ENCODE data around the gene FTO. TPM values are rescaled to one million over a fixed set of nuclear protein-coding genes. Genes with fewer than 3 reads are reported as not detected.

FTO gene
- total and polyA plus RNA-seq, 2 of the 8 experiments (the other 6 are each of a cell fraction or from before 2014, with no cell fraction given) = 34.5 to 59.8 TPM

- 92% methylated on average over 4 of the region's 4 CpGs; no CpG with 5 or more reads in 1 of the 2 experiments for WGBS, 2 experiments (ENCODE audit: extremely low coverage in 1 of 2, insufficient coverage in 1 of 2, insufficient read length in 1 of 2, insufficient replicate concordance in 2 of 2, low coverage in 1 of 2, low lambda C conversion rate in 2 of 2, missing lambda C conversion rate in 1 of 2)
- Histone ChIP-seq H3K18ac (ENCODE audit: extremely low read depth, low read length) (no peak overlapping the region), H3K14ac (ENCODE audit: insufficient read length) (no peak overlapping the region), H4K20me1 (replicated peaks in 1 of 2; ENCODE audit: control insufficient read depth in 1 of 2, insufficient read depth in 2 of 2, low read length in 2 of 2) (no peaks in the 10 kb centered on the region), H2AK5ac (ENCODE audit: low read depth, low read length) (no peak overlapping the region), H3K36me3 (ENCODE audit: control insufficient read depth in 2 of 4, insufficient read depth in 4 of 4, low read length in 3 of 4) (no peaks in the 10 kb centered on the region), H3K23me2 (ENCODE audit: low read depth, low read length) (no peaks in the 10 kb centered on the region), H3K4ac (replicated peaks; ENCODE audit: insufficient read length, low read depth, low read length) (no peak overlapping the region), H2BK120ac (replicated peaks; ENCODE audit: low read depth, low read length) (no peak overlapping the region), H2AFZ (ENCODE audit: low read length) (no peak overlapping the region), H2BK12ac (ENCODE audit: low read depth, low read length) (no peak overlapping the region), H3K56ac (replicated peaks; ENCODE audit: insufficient read length, low read depth, low read length) (no peak overlapping the region), H4K8ac (ENCODE audit: extremely low read depth, insufficient read depth, low read length) (no peak overlapping the region), H2BK15ac (ENCODE audit: low read length) (no peak overlapping the region), H2BK5ac (ENCODE audit: low read depth, low read length) (no peak overlapping the region), H3K4me1 (replicated peaks in 1 of 4; ENCODE audit: control insufficient read depth in 3 of 4, insufficient read depth in 4 of 4, low read length in 3 of 4) (0 out of 7 replicates have a peak, but pooled peaks cover 0 to 2% (median 0%) of the 10 kb centered on the region in 4 experiments), H3K4me3 (ENCODE audit: extremely low read depth in 1 of 4, insufficient read depth in 2 of 4, low read depth in 3 of 4, low read length in 4 of 4) (no peak overlapping the region), H3K9me3 (ENCODE audit: insufficient read depth in 2 of 2, low read depth in 1 of 2, low read length in 1 of 2) (no peaks in the 10 kb centered on the region), H3K4me2 (ENCODE audit: insufficient read depth in 1 of 2, low read depth in 2 of 2, low read length in 2 of 2) (no peak overlapping the region), H3K27ac (ENCODE audit: low read depth, low read length) (no peak overlapping the region), H3K79me2 (ENCODE audit: control insufficient read depth in 1 of 2, insufficient read depth in 2 of 2, low read length in 2 of 2) (no peaks in the 10 kb centered on the region), H3K23ac (ENCODE audit: insufficient read length) (no peak overlapping the region), H3K79me1 (ENCODE audit: low read depth, low read length) (no peaks in the 10 kb centered on the region), H3K27me3 (replicated peaks in 1 of 4; ENCODE audit: control insufficient read depth in 3 of 4, extremely low read depth in 1 of 4, insufficient read depth in 3 of 4, low read length in 3 of 4) (no peaks in the 10 kb centered on the region), H4K5ac (ENCODE audit: insufficient read length, low read depth, low read length) (no peak overlapping the region), H3K9ac (replicated peaks in 1 of 4; ENCODE audit: extremely low read depth in 1 of 4, low read depth in 3 of 4, low read length in 3 of 4) (no peak overlapping the region), H2BK20ac (ENCODE audit: low read length) (no peak overlapping the region), H4K91ac (replicated peaks; ENCODE audit: insufficient read length, low read length) (no peak overlapping the region)
- no peak for DNase-seq (ENCODE audit: low read depth in 1 of 2, low spot score in 2 of 2)
- TF ChIP-seq CBX8 (IDR thresholded peaks at IDR 0.05; ENCODE audit: borderline replicate concordance, low read depth, low read length) (no peak), NANOG (IDR thresholded peaks at IDR 0.05; ENCODE audit: insufficient read depth, low read depth, low read length, poor library complexity, severe bottlenecking) (no peak), RNF2 (IDR thresholded peaks at IDR 0.05; ENCODE audit: borderline replicate concordance, low read depth, low read length, missing control alignments, poor library complexity, severe bottlenecking) (no peak)
- no peak for FAIRE-seq
- CTCF ChIA-PET (ENCODE audit: partially characterized antibody) = interaction anchor here (0.6 to 1.3 kb wide), 3 partner anchors 17 to 161 kb away, joined by 3 to 4 read pairs (median 3); no protein-coding TSS in a partner anchor
- POLR2A ChIA-PET (ENCODE audit: partially characterized antibody) = no interaction called here
These were observed 419.8 kb downstream of the FTO start for GRCh38 chr16:54123766-54124165.

Data from H1 (cell line).